Right lung (tissue), 5 donors: ENCODE data around the gene SUPV3L1. TPM values are rescaled to one million over a fixed set of nuclear protein-coding genes. Genes with fewer than 3 reads are reported as not detected.

Experiments
- DNase-seq, 2 donors: peaks; one replicate each; pipeline ENCODE4 v3.0.0-alpha.2; 2013
- polyA plus RNA-seq, 5 donors: library from polyadenylated mRNA; unstranded; fragments of 120-200 nt; gene quantifications; one replicate each; pipeline versions ENCODE4 v1.2.1 to v1.2.3, GENCODE V29; 2013; ENCODE audit warnings: inconsistent platforms in 1 of 5, low replicate concordance in 1 of 5; ENCODE audit not compliant: insufficient read length in 5 of 5, insufficient read depth in 1 of 5

The SUPV3L1 gene
- polyA plus RNA-seq, 5 donors, result 35.1 to 43.3 (median 40.8) TPM

GRCh38 chr10:69186524-69186923, 6.5 kb downstream of the SUPV3L1 start:
- no peak for DNase-seq

- no peak for DNase-seq
These were observed 21.0 kb downstream of the SUPV3L1 start for GRCh38 chr10:69201045-69201444.

- DNase-seq, result no peak
These were observed 22.3 kb downstream of the SUPV3L1 start for GRCh38 chr10:69202332-69202731.

- no peak for DNase-seq
These were observed 28.7 kb downstream of the SUPV3L1 start for GRCh38 chr10:69208761-69209160.

GRCh38 chr10:69209787-69210484, 29.9 kb downstream of the SUPV3L1 start:
- DNase-seq, result no peak

- no peak for DNase-seq
These were observed 31.1 kb downstream of the SUPV3L1 start for GRCh38 chr10:69211104-69211503.

- DNase-seq, result no peak
These were observed 31.5 kb downstream of the SUPV3L1 start for GRCh38 chr10:69211524-69211923.

GRCh38 chr10:69213591-69214311, 33.7 kb downstream of the SUPV3L1 start:
- no peak for DNase-seq

GRCh38 chr10:69214666-69215131, 34.7 kb downstream of the SUPV3L1 start:
- no peak for DNase-seq

GRCh38 chr10:69215405-69216171, 35.6 kb downstream of the SUPV3L1 start:
- DNase-seq, result no peak

- no peak for DNase-seq
These were observed 36.6 kb downstream of the SUPV3L1 start for GRCh38 chr10:69216577-69217118.

GRCh38 chr10:69217119-69217754, 37.2 kb downstream of the SUPV3L1 start:
- no peak for DNase-seq

- no peak for DNase-seq
These were observed 38.8 kb downstream of the SUPV3L1 start for GRCh38 chr10:69218831-69219230.

- no peak for DNase-seq
These were observed 40.0 kb downstream of the SUPV3L1 start, which contains the start of gene HKDC1 for GRCh38 chr10:69220041-69220451. HKDC1 (plus strand) TSS chr10:69220332; CDS start chr10:69220436, 104 bp downstream.

GRCh38 chr10:69220507-69220906, 40.5 kb downstream of the SUPV3L1 start:
- DNase-seq, result no peak

- DNase-seq, result no peak
These were observed 42.4 kb downstream of the SUPV3L1 start for GRCh38 chr10:69222157-69223027.

GRCh38 chr10:69223028-69223342, 43.0 kb downstream of the SUPV3L1 start:
- DNase-seq, result no peak

GRCh38 chr10:69224862-69225657, 45.0 kb downstream of the SUPV3L1 start:
- no peak for DNase-seq

GRCh38 chr10:69225681-69226080, 45.6 kb downstream of the SUPV3L1 start:
- no peak for DNase-seq

GRCh38 chr10:69226919-69227450, 47.0 kb downstream of the SUPV3L1 start:
- no peak for DNase-seq
